Measurements from ENCODE around the gene HERC6. TPM values are rescaled to one million over a fixed set of nuclear protein-coding genes. Genes with fewer than 3 reads are reported as not detected.

The HERC6 gene
- total RNA-seq, 1 experiment from 2014 or later, result 4.9 TPM

GRCh38 chr4:88352062-88352740 lies 26.5 kb upstream of the HERC6 start:
- no peak overlapping the region for H2AFZ ChIP-seq
- intact Hi-C loops (cut with micrococcal nuclease; ENCODE audit: unreplicated experiment), result no loop called here

GRCh38 chr4:88353324-88353723 lies 25.3 kb upstream of the HERC6 start:
- no peaks in the 10 kb centered on the region for H3K27me3 ChIP-seq (ENCODE audit: insufficient read depth, low read depth)
- H3K4me2 ChIP-seq, result no peak overlapping the region
- no peaks in the 10 kb centered on the region for H3F3A ChIP-seq (ENCODE audit: insufficient read depth, low read depth)
- H3K4me1 ChIP-seq (replicated peaks; ENCODE audit: insufficient read depth), result no peaks in the 10 kb centered on the region; the same call in 1 of the 2 replicates
- no peaks in the 10 kb centered on the region for H3K9me3 ChIP-seq (ENCODE audit: insufficient read depth, low read depth)
- H2AFZ ChIP-seq, result no peak overlapping the region
- DNase-seq, result no peak
- no peaks in the 10 kb centered on the region for H4K20me1 ChIP-seq (ENCODE audit: insufficient read depth)
- no TSS peak for BruUV-seq (replicated peaks)
- H3K79me2 ChIP-seq (ENCODE audit: low read depth), result no peaks in the 10 kb centered on the region
- no peaks in the 10 kb centered on the region for H3K9me2 ChIP-seq (ENCODE audit: insufficient read depth)
- intact Hi-C loops (cut with micrococcal nuclease; ENCODE audit: unreplicated experiment), result no loop called here
- no peaks in the 10 kb centered on the region for H3K36me3 ChIP-seq (ENCODE audit: low read depth)
- no peak for TF ChIP-seq CTCF (conservative IDR thresholded peaks at IDR 0.05)
- no peak for TF ChIP-seq EZH2 (IDR thresholded peaks at IDR 0.05; ENCODE audit: low read depth)
- CTCF ChIA-PET, result no interaction called here
- H3K4me3 ChIP-seq, result no peak overlapping the region
- no peak overlapping the region for H3K27ac ChIP-seq
- POLR2A ChIA-PET (ENCODE audit: unreplicated experiment), result no interaction called here

More at GRCh38 chr4:88352062-88352740, 26.5 kb upstream of the HERC6 start:
- Histone ChIP-seq H3F3A (ENCODE audit: insufficient read depth, low read depth) (no peaks in the 10 kb centered on the region), H3K4me2 (peak overlapping the region; percentile 38), H3K27me3 (ENCODE audit: insufficient read depth, low read depth) (no peaks in the 10 kb centered on the region), H3K4me3 (no peak overlapping the region), H3K9me3 (ENCODE audit: insufficient read depth, low read depth) (no peaks in the 10 kb centered on the region), H4K20me1 (ENCODE audit: insufficient read depth) (no peaks in the 10 kb centered on the region), H3K9me2 (ENCODE audit: insufficient read depth) (no peaks in the 10 kb centered on the region), H3K27ac (no peak overlapping the region), H3K36me3 (ENCODE audit: low read depth) (no peaks in the 10 kb centered on the region), H3K79me2 (ENCODE audit: low read depth) (no peaks in the 10 kb centered on the region), H3K4me1 (replicated peaks; ENCODE audit: insufficient read depth) (no peaks in the 10 kb centered on the region; the same call in 1 of the 2 replicates)
- DNase-seq, result peak in 1 of 2 experiments; percentile 55
- ChIA-PET CTCF (no interaction called here), POLR2A (ENCODE audit: unreplicated experiment) (interaction anchor here (0.6 kb wide), 1 partner anchor 9 kb away, joined by 4 read pairs; no protein-coding TSS in a partner anchor)
- no TSS peak for BruUV-seq (replicated peaks)
- TF ChIP-seq EZH2 (IDR thresholded peaks at IDR 0.05; ENCODE audit: low read depth), result no peak
- no peak for TF ChIP-seq CTCF (conservative IDR thresholded peaks at IDR 0.05)

GRCh38 chr4:88356771-88357170 lies 21.9 kb upstream of the HERC6 start:
- Histone ChIP-seq H3K4me1 (replicated peaks; ENCODE audit: insufficient read depth) (no peaks in the 10 kb centered on the region; the same call in 1 of the 2 replicates), H3K27me3 (ENCODE audit: insufficient read depth, low read depth) (no peaks in the 10 kb centered on the region), H3K9me3 (ENCODE audit: insufficient read depth, low read depth) (no peaks in the 10 kb centered on the region), H3K27ac (no peak overlapping the region), H3F3A (ENCODE audit: insufficient read depth, low read depth) (no peaks in the 10 kb centered on the region), H3K79me2 (ENCODE audit: low read depth) (no peaks in the 10 kb centered on the region), H3K36me3 (ENCODE audit: low read depth) (no peaks in the 10 kb centered on the region), H3K4me3 (no peak overlapping the region), H3K4me2 (no peak overlapping the region), H4K20me1 (ENCODE audit: insufficient read depth) (no peaks in the 10 kb centered on the region), H2AFZ (no peak overlapping the region), H3K9me2 (ENCODE audit: insufficient read depth) (no peaks in the 10 kb centered on the region)
- DNase-seq, result no peak
- BruUV-seq (replicated peaks), result no TSS peak
- no peak for TF ChIP-seq CTCF (conservative IDR thresholded peaks at IDR 0.05)
- no peak for TF ChIP-seq EZH2 (IDR thresholded peaks at IDR 0.05; ENCODE audit: low read depth)
- POLR2A ChIA-PET (ENCODE audit: unreplicated experiment), result no interaction called here
- intact Hi-C loops (cut with micrococcal nuclease; ENCODE audit: unreplicated experiment), result no loop called here
- CTCF ChIA-PET, result no interaction called here
